Stimulated activated CD8-positive, alpha-beta memory T cell treated with anti-CD3 and anti-CD28 coated beads, Interleukin-7, amount 100 ng/mL, for 4 hours (primary cell): Measurements from ENCODE around the gene SPZ1.
"Not testable (repeated sequence)": the region's sequence is repeated elsewhere in the genome, so short reads cannot be mapped to it uniquely, and the experiment has no call there.

Source experiments
- DNase-seq, 2 donors: peaks; one replicate each; pipeline ENCODE4 v3.0.0-alpha.2; 2020; ENCODE audit warnings: low read depth in 2 of 2

Gene SPZ1, protein sequence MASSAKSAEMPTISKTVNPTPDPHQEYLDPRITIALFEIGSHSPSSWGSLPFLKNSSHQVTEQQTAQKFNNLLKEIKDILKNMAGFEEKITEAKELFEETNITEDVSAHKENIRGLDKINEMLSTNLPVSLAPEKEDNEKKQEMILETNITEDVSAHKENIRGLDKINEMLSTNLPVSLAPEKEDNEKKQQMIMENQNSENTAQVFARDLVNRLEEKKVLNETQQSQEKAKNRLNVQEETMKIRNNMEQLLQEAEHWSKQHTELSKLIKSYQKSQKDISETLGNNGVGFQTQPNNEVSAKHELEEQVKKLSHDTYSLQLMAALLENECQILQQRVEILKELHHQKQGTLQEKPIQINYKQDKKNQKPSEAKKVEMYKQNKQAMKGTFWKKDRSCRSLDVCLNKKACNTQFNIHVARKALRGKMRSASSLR

GRCh38 chr5:80319702-80320101 is at the start of gene SPZ1:
Gene SPZ1, plus strand, starts transcription at chr5:80320002. Its CDS starts 214 bp downstream, at chr5:80320216.
- DNase-seq, result no peak

DNA sequence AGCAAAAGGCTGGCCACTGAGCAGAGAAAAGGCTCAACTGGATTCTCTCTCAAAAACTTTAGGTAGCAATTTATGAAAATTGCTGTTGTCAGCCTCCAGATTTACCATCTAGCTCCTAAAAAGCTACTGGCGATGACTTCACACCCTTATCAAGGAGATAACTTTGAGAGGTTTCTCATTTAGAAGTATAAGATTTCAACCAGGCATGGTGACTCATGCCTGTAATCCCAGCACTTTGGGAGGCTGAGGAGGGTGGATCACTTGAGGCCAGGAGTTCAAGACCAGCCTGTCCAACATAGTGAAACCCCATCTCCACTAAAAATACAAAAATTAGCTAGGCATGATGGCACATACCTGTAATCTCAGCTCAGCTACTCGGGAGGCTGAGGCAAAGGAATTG is 49.3 kb upstream of the SPZ1 start:
- DNase-seq, result not testable (repeated sequence)

- no peak for DNase-seq
These were observed 44.5 kb upstream of the SPZ1 start for GRCh38 chr5:80275347-80275746.

GRCh38 chr5:80276186-80276585 is 43.6 kb upstream of the SPZ1 start:
- no peak for DNase-seq

- DNase-seq, result no peak
These were observed 42.6 kb upstream of the SPZ1 start for GRCh38 chr5:80277191-80277590.

DNA sequence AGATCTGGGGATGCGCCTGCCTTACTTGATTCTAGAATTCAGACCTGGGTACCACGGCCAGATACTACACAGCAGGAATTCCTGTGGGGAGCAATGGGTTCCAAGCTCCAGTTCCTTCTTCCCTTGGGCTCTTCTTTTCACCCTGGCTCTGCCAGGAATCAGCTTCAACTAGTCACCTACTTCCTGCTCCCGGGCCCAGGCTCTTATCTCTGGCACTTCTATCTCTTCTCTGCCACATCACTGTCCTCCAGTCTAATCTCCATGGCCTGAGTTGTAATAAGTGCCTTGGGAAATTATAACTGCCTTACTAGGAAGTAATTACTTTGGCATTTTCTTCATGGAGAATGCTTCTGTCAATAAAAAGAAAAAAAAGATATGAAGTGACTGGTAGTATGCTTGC is 37.7 kb upstream of the SPZ1 start:
- DNase-seq, result no peak

- DNase-seq, result no peak
These were observed 36.4 kb upstream of the SPZ1 start for GRCh38 chr5:80283360-80283759.

GRCh38 chr5:80284720-80285119 is 35.1 kb upstream of the SPZ1 start:
- DNase-seq, result no peak

- DNase-seq, result no peak
These were observed 31.6 kb upstream of the SPZ1 start for GRCh38 chr5:80288177-80288576.

DNA sequence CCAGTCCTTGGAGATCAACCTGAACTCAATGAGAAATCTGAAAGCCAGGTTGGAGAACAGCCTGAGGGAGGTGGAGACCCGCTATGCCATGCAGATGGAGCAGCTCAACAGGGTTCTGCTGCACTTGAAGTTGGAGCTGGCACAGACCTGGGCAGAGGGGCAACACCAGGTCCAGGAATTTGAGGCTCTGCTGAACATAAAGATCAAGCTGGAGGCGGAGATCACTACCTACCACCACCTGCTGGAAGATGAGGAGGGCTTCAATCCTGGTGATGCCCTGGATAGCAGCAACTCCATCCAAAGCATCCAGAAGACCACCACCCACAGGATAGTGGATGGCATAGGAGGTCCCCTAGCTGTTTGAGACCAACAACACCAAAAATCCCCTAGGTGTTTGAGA is 30.5 kb upstream of the SPZ1 start:
- no peak for DNase-seq

DNA sequence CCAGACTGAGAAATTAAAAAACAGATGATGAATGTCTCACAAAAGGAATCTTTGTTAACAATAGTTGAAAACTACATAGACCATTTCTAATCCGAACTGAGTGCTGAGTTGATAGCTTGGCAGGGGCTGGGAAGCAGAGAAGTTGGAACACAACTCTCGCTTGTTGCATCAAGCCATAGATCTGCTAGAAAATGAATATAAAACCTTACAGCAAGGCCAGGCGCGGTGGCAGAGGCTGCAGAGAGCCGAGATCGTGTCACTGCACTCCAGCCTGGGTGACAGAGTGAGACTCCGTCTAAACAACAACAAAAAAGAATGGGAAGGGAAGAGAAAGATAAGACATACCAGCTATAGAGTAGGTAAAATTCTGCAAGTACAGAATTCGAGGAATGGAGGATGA is 28.0 kb upstream of the SPZ1 start:
- no peak for DNase-seq

DNA sequence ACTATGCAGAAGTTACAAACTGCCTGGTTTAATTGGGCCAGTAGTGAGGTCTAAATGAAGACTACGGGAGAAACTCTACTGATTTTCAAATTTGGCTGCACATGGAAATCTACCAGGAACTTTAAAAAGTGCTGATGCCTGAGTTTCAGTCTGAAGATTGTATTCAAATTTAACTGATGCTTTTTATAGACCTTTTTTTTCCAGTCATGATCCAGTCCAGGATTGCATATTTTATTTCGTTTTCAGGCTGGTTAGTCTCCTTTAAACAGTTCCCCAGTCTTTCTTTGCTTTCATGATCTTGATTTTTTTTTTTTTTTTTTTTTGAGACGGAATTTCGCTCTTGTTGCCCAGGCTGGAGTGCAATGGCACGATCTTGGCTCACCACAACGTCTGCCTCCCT is 23.7 kb upstream of the SPZ1 start:
- no peak for DNase-seq

- DNase-seq, result no peak
These were observed 20.2 kb upstream of the SPZ1 start for GRCh38 chr5:80299601-80300000.

DNA sequence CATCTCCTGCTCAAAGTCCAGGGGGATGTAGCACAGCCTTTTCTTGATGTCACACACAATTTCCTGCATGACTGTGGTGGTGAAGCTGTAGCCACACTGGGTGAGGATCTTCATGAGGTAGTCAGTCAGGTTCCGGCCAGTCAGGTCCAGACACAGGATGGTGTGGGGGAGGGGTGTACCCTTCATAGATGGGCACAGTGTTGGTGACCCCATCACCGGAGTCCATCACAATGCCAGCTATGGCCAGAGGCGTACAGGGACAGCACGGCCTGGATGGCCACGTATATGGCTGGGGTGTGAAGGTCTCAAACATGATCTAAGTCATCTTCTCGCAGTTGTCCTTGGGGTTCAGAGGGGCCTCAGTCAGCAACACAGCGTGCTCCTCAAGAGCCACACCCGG is 19.7 kb upstream of the SPZ1 start:
- no peak for DNase-seq

DNA sequence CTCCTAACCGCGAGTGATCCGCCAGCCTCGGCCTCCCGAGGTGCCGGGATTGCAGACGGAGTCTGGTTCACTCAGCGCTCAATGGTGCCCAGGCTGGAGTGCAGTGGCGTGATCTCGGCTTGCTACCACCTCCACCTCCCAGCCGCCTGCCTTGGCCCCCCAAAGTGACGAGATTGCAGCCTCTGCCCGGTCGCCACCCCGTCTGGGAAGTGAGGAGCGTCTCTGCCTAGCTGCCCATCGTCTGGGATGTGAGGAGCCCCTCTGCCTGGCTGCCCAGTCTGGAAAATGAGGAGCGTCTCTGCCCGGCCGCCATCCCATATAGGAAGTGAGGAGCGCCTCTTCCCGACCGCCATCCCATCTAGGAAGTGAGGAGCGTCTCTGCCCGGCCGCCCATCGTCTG is 19.0 kb upstream of the SPZ1 start:
- DNase-seq, result not testable (repeated sequence)

DNA sequence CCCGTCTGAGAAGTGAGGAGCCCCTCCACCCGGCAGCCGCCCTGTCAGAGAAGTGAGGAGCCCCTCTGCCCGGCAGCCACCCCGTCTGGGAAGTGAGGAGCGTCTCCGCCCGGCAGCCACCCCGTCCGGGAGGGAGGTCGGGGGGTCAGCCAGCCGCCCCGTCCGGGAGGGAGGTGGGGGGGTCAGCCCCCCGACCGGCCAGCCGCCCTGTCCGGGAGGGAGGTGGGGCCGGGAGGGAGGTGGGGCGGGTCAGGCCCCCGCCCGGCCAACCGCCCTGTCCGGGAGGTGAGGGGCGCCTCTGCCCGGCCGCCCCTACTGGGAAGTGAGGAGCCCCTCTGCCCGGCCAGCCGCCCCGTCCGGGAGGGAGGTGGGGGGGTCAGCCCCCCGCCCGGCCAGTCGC is 18.5 kb upstream of the SPZ1 start:
- DNase-seq, result not testable (repeated sequence)

DNA sequence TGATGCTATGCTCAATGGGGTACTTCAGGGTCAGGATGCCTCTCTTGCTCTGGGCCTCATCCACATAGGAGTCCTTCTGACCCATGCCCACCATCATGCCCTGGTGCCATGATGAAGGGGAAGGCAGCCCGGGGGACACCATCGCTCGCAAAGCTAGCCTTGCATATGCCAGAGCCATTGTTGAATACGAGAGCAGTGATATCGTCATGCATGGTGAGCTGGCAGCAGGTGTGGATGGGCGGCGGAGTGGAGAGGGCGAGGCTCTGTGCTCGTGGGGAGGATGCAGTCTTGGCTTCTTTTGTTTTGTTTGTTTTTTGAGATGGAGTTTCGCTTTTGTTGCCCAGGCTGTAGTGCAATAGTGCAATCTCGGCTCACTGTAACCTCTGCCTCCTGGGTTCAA is 17.2 kb upstream of the SPZ1 start:
- no peak for DNase-seq

GRCh38 chr5:80308526-80308925 is 11.3 kb upstream of the SPZ1 start:
- no peak for DNase-seq

- DNase-seq, result no peak
These were observed 9.7 kb upstream of the SPZ1 start for GRCh38 chr5:80309871-80310665.

- DNase-seq, result no peak
These were observed 4.6 kb upstream of the SPZ1 start for GRCh38 chr5:80315244-80315643.

DNA sequence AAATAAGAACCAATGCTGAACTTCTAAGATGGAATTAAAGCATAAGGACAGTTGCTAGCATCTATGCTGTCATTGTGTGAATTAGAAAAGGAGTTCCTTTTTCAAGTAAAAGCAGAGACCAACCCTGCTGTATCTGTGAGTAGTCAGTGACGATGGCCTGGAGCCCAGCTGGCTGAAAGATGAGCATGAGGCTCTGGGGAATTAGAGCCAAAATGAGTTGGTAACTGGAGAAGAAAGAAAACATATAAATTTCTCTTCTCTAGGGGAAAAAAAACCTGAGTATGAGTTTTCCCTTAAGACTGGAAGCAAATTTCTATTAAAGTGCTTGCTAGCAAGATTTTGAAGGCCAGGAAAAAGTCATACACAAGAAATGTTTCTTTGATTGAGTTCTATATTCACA is 1.6 kb upstream of the SPZ1 start:
- no peak for DNase-seq

- no peak for DNase-seq
These were observed 5.1 kb downstream of the SPZ1 start for GRCh38 chr5:80324912-80325311.

DNA sequence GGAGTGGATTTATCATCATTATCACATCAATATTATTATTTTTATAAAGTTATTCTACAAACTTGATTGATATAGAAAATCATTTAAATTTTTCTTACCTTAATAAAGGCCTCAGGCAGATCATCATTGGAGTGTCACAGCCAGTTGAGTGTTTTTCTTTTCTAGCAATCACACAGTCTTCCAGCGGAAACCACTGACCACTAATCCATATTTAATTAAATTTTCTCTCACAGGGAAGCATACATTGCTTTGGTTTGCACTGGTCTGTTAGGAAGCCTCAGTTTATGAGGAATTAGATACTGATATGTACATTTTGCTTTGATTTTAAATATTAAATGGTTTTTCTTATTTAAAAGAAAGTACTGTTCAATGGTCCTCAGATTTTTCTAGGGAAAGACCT is 6.7 kb downstream of the SPZ1 start:
- no peak for DNase-seq
